HG03159 (cell line): ENCODE data around the gene WNT3A.

Source experiments
- ATAC-seq: cut with Tn5 transposase; IDR thresholded peaks from one replicate; pipeline ENCODE4 v1.9.1; 2021; ENCODE audit warnings: mild to moderate bottlenecking, moderate library complexity; ENCODE audit not compliant: unreplicated experiment

WNT3A gene

DNA sequence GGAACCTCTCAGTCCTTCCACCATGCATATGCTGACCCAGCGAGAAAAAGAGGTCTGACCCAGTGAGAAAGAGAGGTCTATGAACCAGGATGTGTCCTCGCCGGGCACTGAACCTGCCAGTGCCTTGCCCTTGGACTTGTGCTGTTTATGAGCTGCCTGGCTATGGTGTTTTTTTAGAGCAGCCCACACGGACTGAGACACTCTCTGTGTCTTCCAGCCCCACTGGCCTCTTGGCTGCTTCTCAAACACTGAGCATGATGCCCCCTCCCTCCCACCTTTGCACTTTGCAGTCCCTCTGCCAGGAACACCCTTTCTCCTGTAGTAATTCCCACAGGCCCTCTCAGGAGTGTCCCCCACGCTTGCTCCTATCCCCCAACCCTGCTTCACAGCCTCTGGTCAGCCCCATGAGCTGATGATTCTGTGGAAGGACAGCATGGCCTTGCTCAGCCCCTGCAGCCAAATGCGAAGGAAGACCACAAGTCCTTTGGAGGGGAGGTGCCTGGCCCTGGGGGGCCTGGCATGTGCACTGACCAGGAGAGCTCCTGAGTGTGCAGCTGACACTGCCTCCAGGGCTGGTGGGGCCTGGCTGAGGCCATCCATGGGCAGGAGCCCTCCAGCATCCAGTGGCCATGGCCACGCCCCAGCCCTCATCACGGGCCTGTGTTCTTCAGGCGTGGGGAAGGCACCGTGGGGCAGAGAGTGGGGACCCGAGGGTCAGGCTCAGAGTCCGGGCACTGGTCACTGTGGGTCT lies 23.8 kb downstream of the WNT3A start:
- no peak for ATAC-seq

DNA sequence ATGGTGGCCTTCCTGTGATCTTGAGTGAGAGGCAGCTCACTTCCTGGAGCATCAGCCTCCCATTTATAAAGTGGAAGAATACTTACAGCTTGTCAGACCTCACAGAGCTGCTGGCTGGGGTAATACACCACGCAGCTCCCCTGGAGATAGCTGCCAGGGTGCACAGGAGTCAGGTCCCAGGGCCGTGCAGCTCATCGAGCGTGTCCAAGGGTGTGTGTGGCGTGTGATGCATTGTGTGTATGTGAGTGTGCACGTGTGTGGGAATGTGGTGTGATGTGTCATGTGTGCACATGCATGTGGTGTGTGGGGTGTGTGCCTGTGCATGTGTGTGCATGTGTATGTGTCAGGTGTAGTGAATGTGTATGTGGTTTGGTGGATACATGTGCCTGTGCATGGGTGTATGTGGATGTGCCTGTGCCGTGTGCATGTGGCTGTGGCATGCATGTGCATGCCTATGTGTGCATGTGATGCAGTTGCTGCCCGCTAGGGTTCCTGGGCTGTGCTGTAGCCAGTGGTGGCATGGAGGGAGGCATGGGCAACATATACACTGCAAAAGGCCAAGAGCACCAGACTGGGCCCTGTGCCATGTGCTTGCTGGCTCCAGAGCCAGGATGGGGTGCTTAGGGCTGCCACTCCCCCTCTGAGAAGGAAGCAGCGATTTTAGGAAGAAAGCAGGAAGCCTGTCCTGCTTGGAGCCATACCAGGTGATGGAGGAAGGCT lies 24.6 kb downstream of the WNT3A start:
- ATAC-seq: no peak

DNA sequence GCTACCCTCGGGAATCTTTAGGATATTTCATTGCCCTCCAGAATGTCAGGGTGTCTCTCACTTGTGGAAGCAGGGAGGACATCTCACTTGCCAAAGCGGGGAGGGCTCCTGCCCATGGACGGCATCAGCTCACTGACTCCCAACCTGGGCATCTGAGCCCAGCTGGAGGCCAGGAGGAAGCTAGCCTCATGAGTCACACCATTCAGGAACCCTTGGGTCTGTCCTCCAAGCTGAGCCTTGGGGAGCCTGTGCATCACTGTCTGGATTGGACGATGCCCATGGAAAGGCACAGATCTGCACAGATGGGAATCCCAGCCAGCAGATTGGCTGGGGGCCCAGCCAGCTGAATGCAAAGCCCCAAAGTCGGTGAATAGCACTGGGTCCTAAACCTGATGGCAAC lies 25.2 kb downstream of the WNT3A start:
- no peak for ATAC-seq

DNA sequence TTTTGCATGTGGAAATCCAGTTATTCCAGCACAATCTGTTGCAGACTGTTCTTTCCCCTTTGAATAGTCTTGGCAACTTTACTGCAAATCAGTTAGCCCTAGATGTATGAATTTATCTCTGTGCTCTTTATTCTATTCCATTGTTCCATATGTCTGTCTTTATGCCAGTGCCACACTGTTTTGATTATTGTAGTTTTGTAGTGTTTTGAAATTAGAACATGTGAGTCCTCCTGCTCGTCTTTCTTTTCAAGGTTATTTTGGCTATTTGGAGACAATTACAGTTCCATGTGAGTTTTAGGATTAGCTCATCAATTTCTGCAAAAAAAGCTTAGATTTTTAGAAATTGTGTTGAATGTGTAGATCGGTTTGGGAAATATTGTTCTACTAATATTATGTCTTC lies 26.6 kb downstream of the WNT3A start:
- no peak for ATAC-seq

DNA sequence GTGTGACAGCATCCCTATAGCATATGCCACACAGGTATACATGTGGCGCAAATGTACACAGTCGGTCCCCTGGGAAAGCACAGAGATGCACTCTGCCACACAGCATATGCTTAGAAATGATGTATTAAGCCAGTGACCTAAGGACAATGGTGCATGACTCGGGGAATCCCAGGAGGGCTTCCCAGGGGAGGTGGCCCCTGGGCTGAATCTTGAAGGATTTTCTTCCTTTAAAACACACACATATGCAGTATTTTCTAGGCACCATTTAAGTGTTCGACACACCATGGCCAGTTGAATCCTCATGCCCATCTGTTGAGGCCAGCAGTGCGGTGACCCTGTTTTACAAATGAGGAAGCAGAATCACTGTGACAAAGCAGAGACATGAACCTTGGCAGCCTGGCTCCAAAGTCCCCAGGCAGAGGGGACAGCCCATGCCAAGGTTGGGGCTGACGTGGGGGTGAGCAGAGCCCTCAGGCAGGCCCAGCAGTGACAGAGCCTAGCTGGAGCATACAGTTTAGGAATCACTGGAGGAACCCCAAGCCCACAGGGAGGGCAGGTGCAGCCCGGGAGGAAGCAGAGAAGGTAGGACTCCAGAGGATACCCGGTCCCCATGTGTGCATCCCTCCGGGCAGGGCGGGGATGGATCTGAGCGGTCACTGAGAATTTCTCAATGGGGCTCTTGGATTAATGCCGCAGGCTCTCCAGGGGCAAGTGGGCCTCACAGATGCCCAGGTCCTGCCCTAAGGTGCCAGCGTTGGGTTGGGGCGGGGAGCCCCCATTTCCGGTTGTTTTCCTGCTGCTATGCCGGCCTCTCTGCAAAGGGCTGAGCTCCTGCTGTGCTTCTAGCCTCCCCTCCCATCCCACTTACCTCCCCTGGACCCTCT lies 28.4 kb downstream of the WNT3A start:
- no peak for ATAC-seq

DNA sequence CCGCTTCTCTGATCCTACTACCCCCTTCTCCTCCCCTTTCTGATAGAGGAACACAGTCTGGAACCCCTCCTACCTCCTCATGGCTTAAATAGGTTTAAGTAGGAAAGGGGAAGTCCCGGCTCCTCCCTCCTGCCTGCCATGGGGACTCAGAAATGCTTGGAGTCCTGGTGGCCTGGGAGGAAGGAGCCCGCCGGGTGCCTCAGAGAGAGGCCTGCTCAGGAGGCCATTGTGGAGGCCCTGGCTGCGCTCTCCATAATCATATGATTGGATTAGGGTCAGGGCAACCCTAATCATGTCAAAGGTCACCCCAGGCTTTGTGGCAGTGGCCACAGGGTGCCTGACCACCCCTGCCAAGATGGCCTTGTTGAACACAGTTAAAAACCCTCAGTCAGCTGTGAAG lies 29.0 kb downstream of the WNT3A start:
- no peak for ATAC-seq

DNA sequence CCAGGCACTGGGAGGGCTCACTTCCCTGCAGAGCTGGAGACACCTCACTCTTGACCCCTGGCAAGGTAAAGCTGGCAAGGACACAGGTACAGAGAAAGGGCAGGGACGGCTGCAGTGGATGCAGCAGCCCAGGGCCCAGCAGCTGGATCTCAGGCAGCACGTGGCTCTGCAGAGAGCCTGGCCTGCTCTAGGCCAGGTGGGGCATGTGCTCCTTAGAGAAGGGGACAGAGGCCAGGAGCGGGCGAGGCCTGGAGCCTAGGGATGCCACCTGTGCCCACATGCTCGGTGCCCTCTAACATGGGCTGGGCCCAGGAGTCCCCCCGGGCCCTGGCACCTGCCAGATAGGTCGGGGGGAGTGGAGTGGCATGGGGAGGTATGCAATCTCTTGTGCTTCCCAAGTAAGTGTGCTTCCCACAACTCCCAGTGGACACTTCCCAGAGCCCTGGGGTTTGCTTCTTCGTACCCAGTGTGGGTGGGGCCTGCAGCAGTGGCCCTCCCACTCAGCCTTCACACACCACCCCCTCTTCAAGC lies 30.0 kb downstream of the WNT3A start:
- ATAC-seq: no peak

DNA sequence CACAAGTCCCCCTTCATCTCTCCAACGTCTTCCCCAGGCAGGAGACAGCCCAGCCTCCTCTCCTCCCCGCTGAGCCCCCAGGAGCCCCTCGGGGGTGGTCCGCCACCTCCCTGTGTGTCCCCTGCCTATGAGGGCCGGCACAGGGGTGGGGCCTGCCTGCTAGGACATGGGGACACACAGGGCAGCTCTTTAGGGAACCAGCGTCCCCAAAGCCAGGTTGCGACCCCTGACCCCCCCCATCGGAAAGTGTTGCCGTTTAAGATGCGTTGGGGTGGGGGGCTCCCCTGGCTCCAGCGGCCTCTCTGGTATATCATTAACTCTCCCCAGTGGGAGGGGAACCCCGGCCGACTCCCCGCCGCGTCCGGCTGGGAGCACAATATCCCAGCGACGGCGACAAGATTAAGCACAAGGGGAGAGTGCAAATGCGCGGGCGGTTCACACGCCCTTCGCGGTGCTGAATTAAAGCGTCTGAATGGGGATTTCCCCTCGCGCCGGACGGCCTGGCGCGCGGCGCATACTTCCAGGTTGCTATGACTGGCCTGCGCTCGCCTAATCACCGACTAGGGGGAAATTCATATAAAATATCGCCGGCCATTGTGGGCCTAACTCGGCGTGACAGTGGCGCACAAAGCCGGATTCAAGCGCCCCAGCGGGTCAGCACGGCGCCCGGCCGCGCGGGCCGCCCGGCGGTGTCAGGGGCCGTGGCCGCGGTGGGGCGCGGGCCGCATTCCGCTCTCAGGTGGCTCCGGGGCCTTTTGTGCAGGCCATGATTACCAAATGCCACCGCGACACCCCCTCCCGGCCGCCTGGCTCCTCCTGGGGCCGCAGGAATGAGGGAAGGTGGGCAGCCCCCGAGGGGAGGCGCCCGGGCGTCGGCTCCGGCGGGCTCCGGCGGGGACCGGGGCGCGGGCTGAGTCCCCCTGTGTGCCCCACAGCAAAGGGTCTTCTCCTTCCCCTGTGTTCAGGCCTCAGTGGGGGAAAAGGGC lies 30.9 kb downstream of the WNT3A start:
- ATAC-seq: peak; percentile 90

DNA sequence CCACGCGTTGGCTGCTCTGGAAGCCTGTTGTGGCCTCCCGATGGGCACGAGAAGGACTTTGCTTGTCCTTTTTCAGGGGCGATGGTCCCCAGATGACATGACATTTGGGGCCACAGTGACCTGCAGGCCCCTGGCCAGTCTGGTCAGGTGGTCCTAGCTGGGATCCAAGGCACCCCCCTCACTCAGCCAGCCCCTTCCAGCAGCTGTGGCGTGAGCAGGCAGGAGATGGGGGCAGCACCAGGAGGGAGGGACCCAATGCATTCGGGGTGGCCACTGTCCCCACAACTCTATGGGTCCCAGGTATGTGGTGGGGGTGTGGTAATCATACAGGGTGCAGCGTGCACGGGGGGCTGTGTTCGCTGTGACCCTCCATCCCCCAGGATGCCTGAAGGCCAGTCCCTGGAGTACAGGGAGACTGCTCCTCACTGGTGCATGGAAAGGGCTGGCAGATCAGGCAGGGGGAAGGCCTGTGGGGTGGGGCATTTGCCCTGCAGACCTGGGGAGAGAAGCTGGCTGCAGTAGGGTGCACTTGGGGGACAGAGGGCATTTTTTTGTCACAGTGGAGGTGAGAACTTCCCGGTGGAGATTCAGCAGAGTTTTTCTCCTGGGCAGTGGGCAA lies 31.7 kb downstream of the WNT3A start:
- ATAC-seq: no peak

DNA sequence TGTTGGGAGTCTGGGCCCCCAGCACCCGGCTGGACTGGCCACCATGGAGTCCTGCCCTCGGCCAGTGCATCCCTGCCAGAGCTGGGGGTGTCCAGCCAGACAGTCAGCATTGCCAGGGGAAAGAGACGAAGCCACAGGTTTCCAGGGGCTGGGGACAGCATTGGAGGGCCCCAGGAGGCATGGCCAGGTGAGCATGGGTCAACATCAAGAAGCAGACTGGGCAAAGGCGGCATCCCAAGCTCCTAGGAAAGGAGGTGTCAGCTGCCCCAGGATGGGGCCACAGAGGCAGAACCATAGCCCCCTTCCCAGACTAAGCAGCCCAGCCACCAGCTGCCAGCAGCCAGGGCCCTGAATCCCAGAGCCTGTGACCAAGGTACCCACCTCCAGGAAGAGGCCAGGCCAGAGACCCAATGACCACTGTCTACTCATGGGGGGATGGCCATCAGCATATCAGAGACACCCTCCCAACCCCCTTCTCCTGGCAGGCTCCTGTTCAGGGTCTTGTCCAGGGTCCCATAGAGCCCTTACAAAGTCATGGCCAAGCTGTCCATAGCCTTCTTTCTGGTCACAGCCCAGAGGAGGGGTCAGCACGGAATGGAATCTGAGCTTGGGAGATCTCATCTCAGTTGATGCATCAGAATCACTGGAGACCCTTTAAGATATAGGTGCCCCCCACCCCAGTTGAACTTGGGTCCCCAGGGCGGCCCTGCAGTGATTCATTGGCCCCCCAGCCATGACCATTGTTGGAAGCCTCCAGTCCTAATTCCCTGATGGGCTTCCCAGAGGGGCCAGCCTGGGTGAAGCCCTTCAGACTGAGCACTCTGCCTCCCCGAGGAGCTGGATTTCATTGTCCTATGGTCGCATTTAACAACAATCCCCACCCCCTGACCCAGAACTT lies 32.5 kb downstream of the WNT3A start:
- no peak for ATAC-seq

DNA sequence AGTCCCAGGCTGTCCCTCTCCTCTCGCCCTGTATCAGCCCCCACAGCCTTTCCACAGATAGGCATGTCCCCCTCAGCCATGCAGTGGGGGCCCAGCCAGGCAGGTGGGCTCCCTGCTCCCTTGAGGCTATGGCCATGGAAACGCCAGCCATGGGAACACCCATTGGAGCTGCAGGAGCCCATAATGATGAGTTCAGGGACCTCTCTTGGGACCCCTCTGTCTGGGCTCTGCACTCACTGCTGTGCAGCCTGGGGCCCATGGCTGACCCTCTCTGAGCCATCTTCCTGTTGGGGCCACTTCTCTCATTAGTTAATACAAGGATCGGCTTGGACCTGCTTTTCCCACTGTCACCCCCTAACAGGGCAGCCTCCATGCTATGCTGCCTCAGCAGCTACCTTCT lies 33.2 kb downstream of the WNT3A start:
- ATAC-seq: no peak

DNA sequence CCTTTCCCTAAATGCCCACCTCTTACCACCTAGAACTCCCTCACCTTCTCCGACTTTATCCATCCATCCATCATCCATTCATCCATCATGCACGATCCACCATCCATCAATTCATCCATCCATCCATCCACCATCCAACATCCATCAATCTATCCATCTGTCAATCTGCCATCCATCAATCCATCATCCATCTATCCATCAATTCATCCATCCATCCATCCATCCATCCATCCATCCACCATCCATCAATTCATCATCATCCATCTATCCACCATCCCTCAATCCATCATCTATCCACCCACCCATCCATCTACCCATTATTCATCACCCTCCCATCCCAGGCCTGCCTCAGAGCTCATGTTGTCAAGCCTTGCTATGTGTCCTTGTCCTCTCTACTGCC lies 34.5 kb downstream of the WNT3A start:
- no peak for ATAC-seq

DNA sequence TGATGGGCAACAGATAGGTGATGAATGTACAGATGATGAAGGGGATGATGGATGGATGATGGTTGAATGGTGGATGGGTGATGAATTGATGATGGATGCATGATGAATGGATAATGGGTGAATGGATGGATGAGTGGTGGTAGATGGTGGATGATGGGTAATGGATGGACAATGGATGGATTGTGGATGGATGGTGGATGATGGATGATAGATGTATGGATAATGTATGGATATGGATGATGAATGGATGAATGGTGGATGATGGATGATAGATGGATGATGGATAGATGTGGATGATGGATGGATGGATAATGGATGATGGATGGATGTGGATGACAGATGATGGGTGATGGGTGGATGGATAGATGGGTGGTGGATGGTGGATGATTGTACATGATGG lies 35.7 kb downstream of the WNT3A start:
- no peak for ATAC-seq

DNA sequence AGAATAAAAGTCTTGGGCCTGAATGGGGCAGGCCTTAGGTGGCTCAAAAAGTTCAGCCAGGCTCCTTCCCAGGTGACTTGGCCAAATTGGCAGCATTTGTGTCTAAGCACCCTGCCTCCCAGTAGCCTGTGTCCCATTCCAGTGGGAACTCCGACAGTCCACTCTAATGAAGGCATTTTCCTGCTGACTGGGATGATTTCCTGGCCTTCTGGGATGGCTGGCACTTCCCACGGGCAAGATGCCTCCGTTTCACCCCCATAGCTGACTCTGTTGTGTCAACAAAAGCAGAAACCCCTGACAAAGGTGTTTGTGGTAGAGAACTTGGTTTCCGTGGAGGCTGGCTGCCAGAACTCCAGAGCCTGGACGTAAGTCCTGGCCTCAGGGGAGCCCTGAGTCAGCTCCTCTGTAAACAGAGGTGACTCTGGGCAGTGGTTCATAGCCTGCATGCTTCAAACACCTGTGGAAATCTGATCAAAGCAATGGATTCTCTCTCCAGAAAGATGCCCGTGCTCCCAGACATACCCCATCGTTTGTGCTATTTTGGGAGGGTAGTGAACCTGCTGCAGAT lies 36.6 kb downstream of the WNT3A start:
- no peak for ATAC-seq

DNA sequence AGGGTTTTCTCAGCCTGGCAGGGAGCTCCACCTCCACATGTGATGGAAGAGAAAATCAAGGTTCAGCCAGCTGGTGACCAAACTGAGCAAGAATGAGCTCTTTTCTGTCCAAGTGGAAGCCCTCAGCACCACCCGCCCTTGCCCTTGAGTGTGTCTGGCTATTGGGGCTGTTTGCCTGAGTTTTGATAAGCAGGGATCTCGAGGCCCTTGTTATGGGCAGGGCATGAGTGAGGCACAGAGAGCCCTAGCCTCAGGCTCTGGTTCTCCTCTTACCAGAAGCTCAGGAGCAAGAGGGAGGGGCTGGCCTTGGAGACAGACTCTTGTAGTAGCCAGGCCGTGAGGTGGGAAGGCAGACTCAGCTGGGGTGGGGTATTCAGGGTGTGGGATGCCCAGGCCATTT lies 38.2 kb downstream of the WNT3A start:
- ATAC-seq: no peak

DNA sequence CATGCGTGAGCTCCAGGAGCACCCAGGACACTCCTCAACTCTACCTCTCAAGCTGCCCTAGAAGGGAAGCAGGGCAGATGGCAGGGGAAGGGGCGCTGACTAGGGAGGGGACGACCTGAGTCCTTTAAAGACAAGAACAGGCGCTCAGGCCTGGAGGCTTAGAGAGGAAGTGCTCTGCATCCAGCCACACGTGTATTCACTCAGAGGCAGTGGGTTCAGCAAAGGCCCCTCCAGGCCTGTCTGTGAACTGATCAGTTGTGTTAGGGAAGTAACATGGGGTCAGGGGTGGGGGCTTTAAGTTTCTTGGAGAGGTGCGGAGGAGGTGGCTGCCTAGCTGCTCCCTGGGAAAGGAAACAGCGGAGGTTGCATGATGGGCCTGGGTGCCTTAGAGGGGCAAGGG lies 38.6 kb downstream of the WNT3A start:
- ATAC-seq: no peak

DNA sequence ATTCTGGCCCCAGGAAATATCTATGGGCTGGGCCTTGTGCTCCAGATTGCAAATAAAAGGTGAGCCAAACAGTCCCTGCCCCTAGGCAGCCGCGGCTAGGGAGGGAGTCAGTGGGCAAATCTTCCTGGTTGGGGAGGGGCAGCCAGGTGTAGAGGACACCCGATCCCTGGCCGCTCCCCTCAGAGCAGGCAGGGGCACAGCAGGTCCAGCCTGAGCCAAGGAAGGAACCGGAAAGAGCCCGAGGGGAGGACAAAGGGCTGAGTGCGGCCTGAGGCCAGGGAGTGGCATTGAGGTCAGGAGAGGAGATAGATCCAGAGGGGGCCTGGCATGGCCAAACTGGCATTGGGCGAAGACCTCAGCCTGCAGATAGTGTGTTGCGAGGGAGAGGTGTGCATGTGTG lies 39.1 kb downstream of the WNT3A start:
- no peak for ATAC-seq

DNA sequence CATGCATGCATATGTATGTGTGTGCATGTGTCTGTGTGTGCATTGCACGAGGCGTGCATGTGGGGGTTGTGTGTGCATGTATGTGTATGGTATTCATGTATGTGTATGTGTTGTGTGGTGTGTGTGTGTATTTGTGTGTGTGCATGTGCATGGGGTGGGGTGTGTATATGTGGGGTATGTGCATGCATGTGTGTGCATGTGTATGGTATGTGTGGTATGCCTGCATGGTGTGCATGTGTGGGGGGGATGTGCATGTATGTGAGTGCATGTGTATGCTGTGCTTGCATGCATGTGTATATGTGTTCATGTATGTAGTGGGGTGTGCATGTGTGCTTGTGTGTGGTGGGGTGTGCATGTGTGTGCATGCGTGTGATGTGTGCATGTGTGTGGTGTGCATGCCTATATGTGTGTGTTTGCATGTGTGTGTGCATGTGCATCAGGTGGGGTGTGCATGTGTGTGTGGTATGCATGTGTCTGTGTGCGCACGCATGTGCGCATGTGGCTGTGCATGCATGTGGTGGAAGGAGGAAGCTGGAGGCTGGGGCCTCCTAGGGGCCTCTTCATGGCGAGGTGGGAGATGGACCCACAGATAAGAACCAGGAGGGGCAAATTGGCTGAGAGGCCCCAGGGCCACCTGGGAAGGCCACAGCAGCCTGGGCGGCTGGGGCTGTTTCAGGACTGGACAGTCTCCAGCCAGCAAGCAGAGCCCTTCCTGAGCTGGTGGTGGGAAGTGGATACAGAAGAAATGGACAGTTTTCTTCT lies 39.8 kb downstream of the WNT3A start:
- ATAC-seq: no peak
